Neutrophil (primary cell): ENCODE data around the gene CHST8.

Experiments used
- H3K27ac ChIP-seq: fragments of 200-600 bp; sonication (generic); 2 replicates; pipeline ENCODE4 v1.5.1; 2016; ENCODE audit warnings: mild to moderate bottlenecking, moderate library complexity
- H3K27me3 ChIP-seq: fragments of 200-600 bp; sonication (generic); 2 replicates; pipeline ENCODE4 v1.6.0; 2016; ENCODE audit warnings: mild to moderate bottlenecking
- H3K36me3 ChIP-seq: fragments of 200-600 bp; sonication (generic); 2 replicates; pipeline ENCODE4 v1.5.1; 2017
- H3K4me1 ChIP-seq, 2 experiments: fragments of 200-600 bp in 1 of 2; sonication (generic) in 1 of 2; 1 replicate in 1 of 2; 2 replicates in 1 of 2; pipeline versions ENCODE4 v1.5.1 to v1.6.1; 2013 to 2016; ENCODE audit warnings: low read depth in 1 of 2, low read length in 1 of 2, mild to moderate bottlenecking in 1 of 2, moderate library complexity in 1 of 2; ENCODE audit not compliant: control insufficient read depth in 1 of 2, insufficient read depth in 1 of 2
- H3K4me3 ChIP-seq, 2 experiments: fragments of 200-600 bp in 1 of 2; sonication (generic) in 1 of 2; 1 replicate in 1 of 2; 2 replicates in 1 of 2; pipeline ENCODE4 v1.5.1; 2013 to 2016; ENCODE audit warnings: low read depth in 1 of 2, low read length in 1 of 2, mild to moderate bottlenecking in 1 of 2, moderate library complexity in 1 of 2
- H3K9me3 ChIP-seq: fragments of 200-600 bp; sonication (generic); 2 replicates; pipeline ENCODE4 v1.5.1; 2016
- CTCF ChIP-seq: fragments of 200-600 bp; sonication (generic); IDR thresholded peaks from 2 replicates; pipeline ENCODE4 v1.5.1; 2016; ENCODE audit warnings: antibody characterized with exemption

The CHST8 gene

GRCh38 chr19:33630880-33631608 is 9.3 kb downstream of the CHST8 start:
- peaks cover 14% of the 10 kb centered on the region for H3K27me3 ChIP-seq
- H3K4me3 ChIP-seq = no peak overlapping the region
- TF ChIP-seq CTCF = no peak

GRCh38 chr19:33631609-33631973 is 9.8 kb downstream of the CHST8 start:
- Histone ChIP-seq H3K27me3 (peaks cover 10% of the 10 kb centered on the region), H3K9me3 (no peaks in the 10 kb centered on the region), H3K27ac (no peak overlapping the region), H3K4me1 (no peaks in the 10 kb centered on the region), H3K36me3 (no peaks in the 10 kb centered on the region), H3K4me3 (no peak overlapping the region)
- no peak for TF ChIP-seq CTCF

More at GRCh38 chr19:33630880-33631608, 9.3 kb downstream of the CHST8 start:
- no peaks in the 10 kb centered on the region for H3K36me3 ChIP-seq
- H3K27ac ChIP-seq = no peak overlapping the region
- no peaks in the 10 kb centered on the region for H3K4me1 ChIP-seq
- no peaks in the 10 kb centered on the region for H3K9me3 ChIP-seq

GRCh38 chr19:33634361-33635091 is 12.8 kb downstream of the CHST8 start:
- Histone ChIP-seq H3K27ac (no peak overlapping the region), H3K4me3 (no peak overlapping the region), H3K9me3 (no peaks in the 10 kb centered on the region), H3K36me3 (no peaks in the 10 kb centered on the region), H3K27me3 (peaks cover 21% of the 10 kb centered on the region), H3K4me1 (no peaks in the 10 kb centered on the region)
- no peak for TF ChIP-seq CTCF

GRCh38 chr19:33638167-33639034 is 16.6 kb downstream of the CHST8 start:
- Histone ChIP-seq H3K4me1 (no peaks in the 10 kb centered on the region), H3K4me3 (no peak overlapping the region), H3K27me3 (peaks cover 11% of the 10 kb centered on the region), H3K9me3 (no peaks in the 10 kb centered on the region), H3K27ac (no peak overlapping the region), H3K36me3 (no peaks in the 10 kb centered on the region)
- TF ChIP-seq CTCF = no peak

GRCh38 chr19:33639035-33639681 is 17.4 kb downstream of the CHST8 start:
- H3K4me1 ChIP-seq = no peaks in the 10 kb centered on the region
- no peak for TF ChIP-seq CTCF
- H3K4me3 ChIP-seq = no peak overlapping the region

More at GRCh38 chr19:33639035-33639681, 17.4 kb downstream of the CHST8 start:
- Histone ChIP-seq H3K36me3 (no peaks in the 10 kb centered on the region), H3K27ac (no peak overlapping the region), H3K9me3 (no peaks in the 10 kb centered on the region), H3K27me3 (peaks cover 11% of the 10 kb centered on the region)
